K562 (cell line): ENCODE measurements around the gene DLX2. TPM values are rescaled to one million over a fixed set of nuclear protein-coding genes. Genes with fewer than 3 reads are reported as not detected.

Source experiments
- ATAC-seq: fragments of 200-7000 bp; cut with Tn5 transposase; 3 replicates; pipeline ENCODE4 v1.9.1; 2020; ENCODE audit warnings: moderate library complexity
- BruUV-seq: library from RNA; stranded (reverse); fragments of 400-500 nt; replicated peaks from 2 replicates; lab custom pipeline; 2021; lab: Mats Ljungman, UMichigan
- CTCF ChIA-PET: fragments of 300-600 bp; formaldehyde crosslinking; extraction: SDS; loops from one replicate; lab custom pipeline; 2021; ENCODE audit warnings: low intra/inter-chr PET ratio; lab: Yijun Ruan, JAX
- POLR2A ChIA-PET: fragments of 300-600, 350-650 bp; sonication (Branson Sonifier 250); formaldehyde crosslinking; extraction: SDS; loops from one replicate; lab custom pipeline; 2021; ENCODE audit warnings: antibody characterized with exemption, inconsistent platforms; lab: Yijun Ruan, JAX
- DNase-seq, 4 experiments: peaks; one replicate each; pipeline versions ENCODE4 v3.0.0 to v3.0.0-alpha.2; 2011 to 2018; ENCODE audit warnings: low spot score in 3 of 4, mixed read lengths in 3 of 4; ENCODE audit errors: extremely low read depth in 1 of 4
- FAIRE-seq: peaks from 2 replicates; lab custom pipeline; 2011; peaks lifted over from hg19 to GRCh38; lab: Jason Lieb, UNC
- H2AFZ ChIP-seq: 2 replicates; pipeline ENCODE4 v1.6.0; 2011; ENCODE audit warnings: low read depth, low read length, control low read depth, inconsistent platforms
- H3K27ac ChIP-seq: fragments of 200-600 bp; 3 replicates; pipeline ENCODE4 v1.8.0; 2011; ENCODE audit warnings: low read depth, mild to moderate bottlenecking, control low read depth, inconsistent platforms, low read length, moderate library complexity, mixed read lengths; ENCODE audit errors: extremely low read depth
- H3K27me3 ChIP-seq, 2 experiments: fragments of 300-600 bp in 1 of 2; 2 replicates in 1 of 2; 3 replicates in 1 of 2; pipeline versions ENCODE4 v1.6.0 to v1.8.0; 2011; ENCODE audit warnings: inconsistent platforms in 2 of 2, low read length in 2 of 2, mild to moderate bottlenecking in 1 of 2, mixed read lengths in 1 of 2, moderate library complexity in 1 of 2; ENCODE audit not compliant: control insufficient read depth in 2 of 2, insufficient read depth in 2 of 2
- H3K36me3 ChIP-seq: fragments of 300-600 bp; 3 replicates; pipeline ENCODE4 v1.8.0; 2011; ENCODE audit warnings: mild to moderate bottlenecking, low read length, inconsistent platforms; ENCODE audit not compliant: control insufficient read depth, insufficient read depth
- H3K4me1 ChIP-seq, 2 experiments: fragments of 200-600 bp in 1 of 2; replicated peaks in 1 of 2; 2 replicates in 1 of 2; 3 replicates in 1 of 2; pipeline versions ENCODE4 v1.5.1 to v1.8.0; 2011; ENCODE audit warnings: inconsistent platforms in 2 of 2, low read length in 2 of 2, mild to moderate bottlenecking in 1 of 2, mixed read lengths in 1 of 2, moderate library complexity in 1 of 2; ENCODE audit not compliant: control insufficient read depth in 2 of 2, insufficient read depth in 2 of 2
- H3K4me2 ChIP-seq: 2 replicates; pipeline ENCODE4 v1.6.1; 2011; ENCODE audit warnings: low read length, control low read depth, inconsistent platforms, mixed read lengths; ENCODE audit not compliant: insufficient read depth
- H3K4me3 ChIP-seq: fragments of 200-600 bp; sonication (generic), shearing (Covaris generic); 2 replicates; pipeline ENCODE4 v1.5.1; 2016; ENCODE audit warnings: control low read depth, inconsistent platforms
- H3K79me2 ChIP-seq: fragments of 200-600 bp; 3 replicates; pipeline ENCODE4 v1.8.0; 2011; ENCODE audit warnings: low read length, inconsistent platforms; ENCODE audit not compliant: control insufficient read depth, insufficient read depth
- H3K9ac ChIP-seq, 2 experiments: 2 replicates each; pipeline versions ENCODE4 v1.6.0 to v1.6.1; 2011; ENCODE audit warnings: low read depth in 2 of 2, low read length in 2 of 2, control low read depth in 1 of 2, inconsistent platforms in 1 of 2, mild to moderate bottlenecking in 1 of 2, mixed read lengths in 1 of 2; ENCODE audit not compliant: insufficient read depth in 1 of 2
- H3K9me1 ChIP-seq: one replicate; pipeline ENCODE4 v1.6.0; 2011; ENCODE audit warnings: inconsistent platforms, mild to moderate bottlenecking, low read length, moderate library complexity; ENCODE audit not compliant: control insufficient read depth, insufficient read depth
- H3K9me3 ChIP-seq: replicated peaks from 2 replicates; pipeline ENCODE4 v1.5.1; 2011; ENCODE audit warnings: low read depth, low read length, inconsistent platforms; ENCODE audit not compliant: control insufficient read depth, insufficient read depth
- H4K20me1 ChIP-seq: replicated peaks from 2 replicates; pipeline ENCODE4 v1.6.1; 2011; ENCODE audit warnings: low read length, inconsistent platforms, mixed read lengths; ENCODE audit not compliant: control insufficient read depth, insufficient read depth
- ELF4 ChIP-seq: fragments of 450-650 bp; formaldehyde crosslinking; IDR thresholded peaks from 2 replicates; pipeline ENCODE4 v1.4.0; 2022; ENCODE audit warnings: missing genetic modification characterization
- MBD1 ChIP-seq: fragments of 250-450 bp; sonication (Bioruptor Pico); IDR thresholded peaks from 2 replicates; pipeline ENCODE4 v1.8.0; 2022; ENCODE audit warnings: inconsistent platforms
- MBD2 ChIP-seq: sonication (generic); IDR thresholded peaks from 2 replicates; pipeline ENCODE4 v1.6.1; 2016; ENCODE audit warnings: low read depth, borderline replicate concordance
- PTTG1 ChIP-seq: fragments of 450-650 bp; IDR thresholded peaks from 2 replicates; pipeline ENCODE4 v1.6.1; 2016; ENCODE audit warnings: low read depth, mild to moderate bottlenecking, missing genetic modification characterization, missing compliant biosample characterization
- SMAD3 ChIP-seq: fragments of 450-650 bp; formaldehyde crosslinking; conservative IDR thresholded peaks from 2 replicates; pipeline ENCODE4 v1.4.0; 2020; ENCODE audit warnings: mild to moderate bottlenecking
- SP1 ChIP-seq: sonication (generic); formaldehyde crosslinking; IDR thresholded peaks from 2 replicates; pipeline ENCODE4 v1.8.1; 2022; ENCODE audit warnings: mild to moderate bottlenecking, missing genetic modification reagents
- TBL1XR1 ChIP-seq, 2 experiments: IDR thresholded peaks; 2 replicates each; pipeline ENCODE4 v1.6.1; 2012; ENCODE audit warnings: improper control_type of control experiment in 2 of 2, low read length in 2 of 2, mild to moderate bottlenecking in 1 of 2
- TEAD2 ChIP-seq: fragments of 450-650 bp; IDR thresholded peaks from 2 replicates; pipeline ENCODE4 v1.6.1; 2016; ENCODE audit warnings: missing genetic modification characterization, control low read depth, missing compliant biosample characterization
- ZBTB5 ChIP-seq: fragments of 450-650 bp; IDR thresholded peaks from 2 replicates; pipeline ENCODE4 v1.6.1; 2017; ENCODE audit warnings: antibody characterized with exemption
- ZNF507 ChIP-seq: conservative IDR thresholded peaks from 2 replicates; pipeline ENCODE4 v1.6.1; 2017; ENCODE audit warnings: missing genetic modification characterization, missing compliant biosample characterization
- ZNF696 ChIP-seq: fragments of 250-450 bp; sonication (Bioruptor Pico); conservative IDR thresholded peaks from 2 replicates; pipeline ENCODE4 v1.4.0; 2020; ENCODE audit warnings: mild to moderate bottlenecking, moderate library complexity
- WGBS: fragments of 100-300 bp; shearing (Covaris generic); methylation state at CpG from one replicate; pipeline ENCODE4 v1.1.6; 2016; ENCODE audit warnings: low coverage, mixed read lengths; ENCODE audit not compliant: insufficient coverage; ENCODE audit errors: missing lambda C conversion rate; 5-methylcytosine and 5-hydroxymethylcytosine counted together
- in situ Hi-C: fragments of 300-500 bp; cut with MboI; formaldehyde crosslinking; loops from 4 replicates; pipeline ENCODE4 v1.15.0; 2018; ENCODE audit warnings: inconsistent platforms, mixed read lengths
- intact Hi-C: fragments of 100-400 bp; cut with micrococcal nuclease; formaldehyde crosslinking; loops from 2 replicates; pipeline ENCODE4 v1.14.2; 2022
- polyA plus RNA-seq, 8 experiments: library from polyadenylated mRNA; depleted of rRNA in 4 of 8; stranded (reverse) in 5 of 8; unstranded in 3 of 8; fragments of >200 nt; fragmentation: Nextera tagmentation in 2 of 8; fragmentation: Illumina TruSeq in 1 of 8; extraction: Ambion mirVana in 2 of 8; extraction: Trizol in 1 of 8; gene quantifications; 2 replicates each; pipeline versions ENCODE4 v1.2.1 to v1.2.3, GENCODE V29; 2011 to 2014; ENCODE audit warnings: inconsistent platforms in 1 of 8, missing spikeins in 1 of 8
- total RNA-seq, 7 experiments: library from RNA; depleted of rRNA in 6 of 7; stranded (reverse); fragments of >200 nt in 6 of 7; fragmentation: Illumina TruSeq in 2 of 7; extraction: Trizol in 2 of 7; gene quantifications; 2 replicates each; pipeline versions ENCODE4 v1.2.1 to v1.2.3, GENCODE V29; 2011 to 2021; ENCODE audit warnings: low replicate concordance in 1 of 7
- TF ChIP-seq, protein P1 (sequence below): IDR thresholded peaks from 2 replicates; pipeline ENCODE4 v1.6.1; 2011; ENCODE audit not compliant: insufficient read length; ENCODE audit errors: extremely low read depth
- TF ChIP-seq, protein P2 (sequence below): sonication (generic); formaldehyde crosslinking; IDR thresholded peaks from 2 replicates; pipeline ENCODE4 v1.8.1; 2022; ENCODE audit warnings: missing genetic modification reagents

The DLX2 gene
- total and polyA plus RNA-seq, 9 of the 15 experiments (the other 6 are each of a cell fraction or from before 2014, with no cell fraction given), result 0.14 to 4.3 (median 0.86) TPM

- H3K36me3 ChIP-seq, result no peaks in the 10 kb centered on the region
- BruUV-seq, result no TSS peak
- no peak overlapping the region for H3K4me3 ChIP-seq
- no peak for ATAC-seq
- peaks cover 3 to 37% of the 10 kb centered on the region in 2 experiments; a peak in 4 of 5 replicates for H3K4me1 ChIP-seq
- CTCF ChIA-PET, result no interaction called here
- 45% methylated on average over 4 of the region's 4 CpGs for WGBS
- intact Hi-C loops (no loop called here), in situ Hi-C loops (no loop called here)
- H3K9ac ChIP-seq, result no peak overlapping the region
- no peaks in the 10 kb centered on the region for H3K9me3 ChIP-seq
- no peak for DNase-seq
- H3K4me2 ChIP-seq, result no peak overlapping the region; the same call in 1 of the 2 replicates
- POLR2A ChIA-PET, result interaction anchor here (0.7 to 2.3 kb wide), 7 partner anchors 9 to 92 kb away, joined by 3 to 6 read pairs (median 3); partner anchors contain the start of gene DLX1
- H3K9me1 ChIP-seq, result no peaks in the 10 kb centered on the region
- no peaks in the 10 kb centered on the region for H4K20me1 ChIP-seq
- no peaks in the 10 kb centered on the region for H3K27me3 ChIP-seq
- H3K27ac ChIP-seq, result no peak overlapping the region
- H3K79me2 ChIP-seq, result peaks cover 11% of the 10 kb centered on the region; the same call in 2 of the 3 replicates
- peak overlapping the region; percentile 40 for H2AFZ ChIP-seq
- no peak for FAIRE-seq
- no peak for TF ChIP-seq MBD1 (CRISPR knock-in tag)
- no peak for TF ChIP-seq TBL1XR1 (IDR thresholded peaks at IDR 0.05; ENCODE audit: low read length in 2 of 2)
- no peak for TF ChIP-seq MBD2
- TF ChIP-seq, protein P1, sequence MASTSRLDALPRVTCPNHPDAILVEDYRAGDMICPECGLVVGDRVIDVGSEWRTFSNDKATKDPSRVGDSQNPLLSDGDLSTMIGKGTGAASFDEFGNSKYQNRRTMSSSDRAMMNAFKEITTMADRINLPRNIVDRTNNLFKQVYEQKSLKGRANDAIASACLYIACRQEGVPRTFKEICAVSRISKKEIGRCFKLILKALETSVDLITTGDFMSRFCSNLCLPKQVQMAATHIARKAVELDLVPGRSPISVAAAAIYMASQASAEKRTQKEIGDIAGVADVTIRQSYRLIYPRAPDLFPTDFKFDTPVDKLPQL, result no peak
- TF ChIP-seq PTTG1 (tag), result no peak
- TF ChIP-seq SMAD3, result 0 out of 2 replicates have a peak, but pooled peaks have one; percentile 25
- TF ChIP-seq ZNF696 (CRISPR knock-in tag), result no peak
- TF ChIP-seq ZBTB5, result no peak
- TF ChIP-seq ELF4 (CRISPR knock-in tag), result no peak
- no peak for TF ChIP-seq TEAD2 (tag)
- no peak for TF ChIP-seq SP1
- TF ChIP-seq, protein P2, sequence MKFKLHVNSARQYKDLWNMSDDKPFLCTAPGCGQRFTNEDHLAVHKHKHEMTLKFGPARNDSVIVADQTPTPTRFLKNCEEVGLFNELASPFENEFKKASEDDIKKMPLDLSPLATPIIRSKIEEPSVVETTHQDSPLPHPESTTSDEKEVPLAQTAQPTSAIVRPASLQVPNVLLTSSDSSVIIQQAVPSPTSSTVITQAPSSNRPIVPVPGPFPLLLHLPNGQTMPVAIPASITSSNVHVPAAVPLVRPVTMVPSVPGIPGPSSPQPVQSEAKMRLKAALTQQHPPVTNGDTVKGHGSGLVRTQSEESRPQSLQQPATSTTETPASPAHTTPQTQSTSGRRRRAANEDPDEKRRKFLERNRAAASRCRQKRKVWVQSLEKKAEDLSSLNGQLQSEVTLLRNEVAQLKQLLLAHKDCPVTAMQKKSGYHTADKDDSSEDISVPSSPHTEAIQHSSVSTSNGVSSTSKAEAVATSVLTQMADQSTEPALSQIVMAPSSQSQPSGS (CRISPR knock-in tag), result no peak
- TF ChIP-seq ZNF507 (tag), result no peak
Observed at GRCh38 chr2:172052000-172052983, 50.4 kb downstream of the DLX2 start.
